Panc1 (cell line): Measurements from ENCODE around the gene ATG4B.

ENCODE experiments used
- CTCF ChIP-seq: fragments of 450-650 bp; IDR thresholded peaks from 2 replicates; pipeline ENCODE4 v1.5.1; 2017; ENCODE audit warnings: mild to moderate bottlenecking
- POLR2AphosphoS5 ChIP-seq: IDR thresholded peaks from 2 replicates; pipeline ENCODE4 v1.6.1; 2012; ENCODE audit warnings: mild to moderate bottlenecking, low read depth, low read length, moderate library complexity
- SIN3A ChIP-seq: IDR thresholded peaks from 2 replicates; pipeline ENCODE4 v1.6.1; 2012; ENCODE audit warnings: low read depth, mild to moderate bottlenecking, low read length, moderate library complexity, borderline replicate concordance; ENCODE audit not compliant: insufficient read depth

- TF ChIP-seq CTCF (no peak), POLR2AphosphoS5 (no peak), SIN3A (no peak)
Observed at GRCh38 chr2:241632478-241633325, 4.8 kb upstream of the ATG4B start.
